ENCODE measurements around the gene FADS6.

DNA sequence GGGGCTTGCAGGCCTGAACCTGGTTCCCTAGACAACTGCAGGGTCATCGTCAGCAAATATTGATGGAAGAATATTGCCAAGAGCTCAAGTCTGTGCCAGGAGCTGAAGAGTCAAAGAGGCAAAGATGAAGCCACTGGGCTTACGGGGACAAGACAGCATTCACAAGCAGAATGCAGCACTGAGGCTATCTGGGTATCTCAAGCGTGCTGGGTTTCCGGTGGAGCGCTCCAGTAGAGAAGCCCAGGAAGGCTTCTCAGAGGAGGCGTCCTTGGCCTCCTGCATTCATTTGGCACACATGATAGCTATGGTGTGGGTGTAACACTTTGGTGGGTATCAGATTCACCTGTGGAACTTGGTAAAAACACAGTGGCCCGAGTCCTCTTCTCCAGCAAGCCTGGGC lies 2.9 kb downstream of the FADS6 start:
- TF ChIP-seq, protein P1, sequence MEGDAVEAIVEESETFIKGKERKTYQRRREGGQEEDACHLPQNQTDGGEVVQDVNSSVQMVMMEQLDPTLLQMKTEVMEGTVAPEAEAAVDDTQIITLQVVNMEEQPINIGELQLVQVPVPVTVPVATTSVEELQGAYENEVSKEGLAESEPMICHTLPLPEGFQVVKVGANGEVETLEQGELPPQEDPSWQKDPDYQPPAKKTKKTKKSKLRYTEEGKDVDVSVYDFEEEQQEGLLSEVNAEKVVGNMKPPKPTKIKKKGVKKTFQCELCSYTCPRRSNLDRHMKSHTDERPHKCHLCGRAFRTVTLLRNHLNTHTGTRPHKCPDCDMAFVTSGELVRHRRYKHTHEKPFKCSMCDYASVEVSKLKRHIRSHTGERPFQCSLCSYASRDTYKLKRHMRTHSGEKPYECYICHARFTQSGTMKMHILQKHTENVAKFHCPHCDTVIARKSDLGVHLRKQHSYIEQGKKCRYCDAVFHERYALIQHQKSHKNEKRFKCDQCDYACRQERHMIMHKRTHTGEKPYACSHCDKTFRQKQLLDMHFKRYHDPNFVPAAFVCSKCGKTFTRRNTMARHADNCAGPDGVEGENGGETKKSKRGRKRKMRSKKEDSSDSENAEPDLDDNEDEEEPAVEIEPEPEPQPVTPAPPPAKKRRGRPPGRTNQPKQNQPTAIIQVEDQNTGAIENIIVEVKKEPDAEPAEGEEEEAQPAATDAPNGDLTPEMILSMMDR (IDR thresholded peaks at IDR 0.05): no peak
- no peak for TF ChIP-seq POLR2A (IDR thresholded peaks at IDR 0.05)

Data from uterus (tissue), 2 donors.